HL-60 (cell line): ENCODE measurements around the gene EDA.
A peak's percentile ranks its signal among the peaks of the same experiment; 100 is the strongest.

ENCODE experiments used
- DNase-seq, 2 experiments: peaks; one replicate each; pipeline ENCODE4 v3.0.0-alpha.2; 2010 to 2020; ENCODE audit warnings: low read depth in 1 of 2, low spot score in 1 of 2
- H3K27ac ChIP-seq: fragments of 250-450 bp; sonication (Bioruptor Pico); replicated peaks from 2 replicates; pipeline ENCODE4 v1.5.1; 2020; ENCODE audit warnings: mild to moderate bottlenecking, moderate library complexity
- H3K27me3 ChIP-seq: fragments of 250-450 bp; sonication (Bioruptor Pico); 2 replicates; pipeline ENCODE4 v1.5.1; 2021; ENCODE audit warnings: mild to moderate bottlenecking, moderate library complexity; ENCODE audit not compliant: insufficient read depth, poor library complexity, severe bottlenecking
- H3K4me3 ChIP-seq: replicated peaks from 2 replicates; pipeline ENCODE4 v1.5.1; 2011; ENCODE audit warnings: mild to moderate bottlenecking, control low read depth, low read length; ENCODE audit not compliant: insufficient read depth
- GABPA ChIP-seq: IDR thresholded peaks from 2 replicates; pipeline ENCODE4 v1.6.1; 2012; ENCODE audit warnings: low read depth
- POLR2AphosphoS5 ChIP-seq: IDR thresholded peaks from 2 replicates; pipeline ENCODE4 v1.6.1; 2012; ENCODE audit warnings: low read depth
- SPI1 ChIP-seq: IDR thresholded peaks from 2 replicates; pipeline ENCODE4 v1.6.1; 2012; ENCODE audit warnings: low read depth, mild to moderate bottlenecking, borderline replicate concordance
- TF ChIP-seq, protein P1 (sequence below): IDR thresholded peaks from 2 replicates; pipeline ENCODE4 v1.6.1; 2012; ENCODE audit warnings: low read depth; ENCODE audit not compliant: insufficient replicate concordance
- TF ChIP-seq, protein P2 (sequence below): IDR thresholded peaks from one replicate; pipeline ENCODE4 v1.5.1; 2011; ENCODE audit warnings: low read length, control low read depth, inconsistent platforms; ENCODE audit not compliant: insufficient read depth

Gene EDA

DNA sequence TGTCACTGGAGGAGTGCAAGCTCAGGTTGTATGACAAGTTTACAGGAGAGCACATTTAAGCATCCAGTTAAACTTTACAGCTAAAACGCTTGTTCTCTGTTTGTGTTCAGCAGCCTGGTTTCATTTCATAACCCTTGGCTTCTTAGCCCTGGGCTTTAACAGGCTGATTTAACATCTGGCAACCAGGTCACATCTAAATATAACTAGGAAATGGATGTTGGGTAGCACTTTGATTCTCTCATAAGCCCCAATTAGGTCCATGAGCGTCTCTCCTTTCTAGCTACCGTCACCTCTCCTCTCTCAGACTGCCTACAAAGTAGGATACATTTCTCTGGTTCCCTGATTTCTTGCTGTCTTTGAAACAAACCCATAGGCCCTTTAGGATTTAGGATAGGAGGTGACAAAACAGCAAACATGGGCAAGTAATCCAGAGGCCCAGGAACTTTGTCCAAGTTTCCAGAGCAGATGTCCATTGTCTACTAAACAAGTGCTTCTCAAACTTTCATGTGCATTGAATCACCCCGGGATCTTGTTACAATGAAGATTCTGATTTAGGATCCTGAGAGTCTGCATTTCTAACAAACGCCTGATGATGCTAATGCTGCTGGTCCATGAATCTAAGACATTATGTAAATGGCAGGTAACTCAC, 468.8 kb downstream of the EDA start:
- no peak for TF ChIP-seq GABPA
- no peak for TF ChIP-seq SPI1
- TF ChIP-seq POLR2AphosphoS5 = no peak
- TF ChIP-seq, protein P1, sequence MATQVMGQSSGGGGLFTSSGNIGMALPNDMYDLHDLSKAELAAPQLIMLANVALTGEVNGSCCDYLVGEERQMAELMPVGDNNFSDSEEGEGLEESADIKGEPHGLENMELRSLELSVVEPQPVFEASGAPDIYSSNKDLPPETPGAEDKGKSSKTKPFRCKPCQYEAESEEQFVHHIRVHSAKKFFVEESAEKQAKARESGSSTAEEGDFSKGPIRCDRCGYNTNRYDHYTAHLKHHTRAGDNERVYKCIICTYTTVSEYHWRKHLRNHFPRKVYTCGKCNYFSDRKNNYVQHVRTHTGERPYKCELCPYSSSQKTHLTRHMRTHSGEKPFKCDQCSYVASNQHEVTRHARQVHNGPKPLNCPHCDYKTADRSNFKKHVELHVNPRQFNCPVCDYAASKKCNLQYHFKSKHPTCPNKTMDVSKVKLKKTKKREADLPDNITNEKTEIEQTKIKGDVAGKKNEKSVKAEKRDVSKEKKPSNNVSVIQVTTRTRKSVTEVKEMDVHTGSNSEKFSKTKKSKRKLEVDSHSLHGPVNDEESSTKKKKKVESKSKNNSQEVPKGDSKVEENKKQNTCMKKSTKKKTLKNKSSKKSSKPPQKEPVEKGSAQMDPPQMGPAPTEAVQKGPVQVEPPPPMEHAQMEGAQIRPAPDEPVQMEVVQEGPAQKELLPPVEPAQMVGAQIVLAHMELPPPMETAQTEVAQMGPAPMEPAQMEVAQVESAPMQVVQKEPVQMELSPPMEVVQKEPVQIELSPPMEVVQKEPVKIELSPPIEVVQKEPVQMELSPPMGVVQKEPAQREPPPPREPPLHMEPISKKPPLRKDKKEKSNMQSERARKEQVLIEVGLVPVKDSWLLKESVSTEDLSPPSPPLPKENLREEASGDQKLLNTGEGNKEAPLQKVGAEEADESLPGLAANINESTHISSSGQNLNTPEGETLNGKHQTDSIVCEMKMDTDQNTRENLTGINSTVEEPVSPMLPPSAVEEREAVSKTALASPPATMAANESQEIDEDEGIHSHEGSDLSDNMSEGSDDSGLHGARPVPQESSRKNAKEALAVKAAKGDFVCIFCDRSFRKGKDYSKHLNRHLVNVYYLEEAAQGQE = no peak
- TF ChIP-seq, protein P2, sequence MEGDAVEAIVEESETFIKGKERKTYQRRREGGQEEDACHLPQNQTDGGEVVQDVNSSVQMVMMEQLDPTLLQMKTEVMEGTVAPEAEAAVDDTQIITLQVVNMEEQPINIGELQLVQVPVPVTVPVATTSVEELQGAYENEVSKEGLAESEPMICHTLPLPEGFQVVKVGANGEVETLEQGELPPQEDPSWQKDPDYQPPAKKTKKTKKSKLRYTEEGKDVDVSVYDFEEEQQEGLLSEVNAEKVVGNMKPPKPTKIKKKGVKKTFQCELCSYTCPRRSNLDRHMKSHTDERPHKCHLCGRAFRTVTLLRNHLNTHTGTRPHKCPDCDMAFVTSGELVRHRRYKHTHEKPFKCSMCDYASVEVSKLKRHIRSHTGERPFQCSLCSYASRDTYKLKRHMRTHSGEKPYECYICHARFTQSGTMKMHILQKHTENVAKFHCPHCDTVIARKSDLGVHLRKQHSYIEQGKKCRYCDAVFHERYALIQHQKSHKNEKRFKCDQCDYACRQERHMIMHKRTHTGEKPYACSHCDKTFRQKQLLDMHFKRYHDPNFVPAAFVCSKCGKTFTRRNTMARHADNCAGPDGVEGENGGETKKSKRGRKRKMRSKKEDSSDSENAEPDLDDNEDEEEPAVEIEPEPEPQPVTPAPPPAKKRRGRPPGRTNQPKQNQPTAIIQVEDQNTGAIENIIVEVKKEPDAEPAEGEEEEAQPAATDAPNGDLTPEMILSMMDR = no peak
- H3K27me3 ChIP-seq = no peaks in the 10 kb centered on the region
- no peak overlapping the region for H3K27ac ChIP-seq
- no peak overlapping the region for H3K4me3 ChIP-seq
- DNase-seq = no peak

DNA sequence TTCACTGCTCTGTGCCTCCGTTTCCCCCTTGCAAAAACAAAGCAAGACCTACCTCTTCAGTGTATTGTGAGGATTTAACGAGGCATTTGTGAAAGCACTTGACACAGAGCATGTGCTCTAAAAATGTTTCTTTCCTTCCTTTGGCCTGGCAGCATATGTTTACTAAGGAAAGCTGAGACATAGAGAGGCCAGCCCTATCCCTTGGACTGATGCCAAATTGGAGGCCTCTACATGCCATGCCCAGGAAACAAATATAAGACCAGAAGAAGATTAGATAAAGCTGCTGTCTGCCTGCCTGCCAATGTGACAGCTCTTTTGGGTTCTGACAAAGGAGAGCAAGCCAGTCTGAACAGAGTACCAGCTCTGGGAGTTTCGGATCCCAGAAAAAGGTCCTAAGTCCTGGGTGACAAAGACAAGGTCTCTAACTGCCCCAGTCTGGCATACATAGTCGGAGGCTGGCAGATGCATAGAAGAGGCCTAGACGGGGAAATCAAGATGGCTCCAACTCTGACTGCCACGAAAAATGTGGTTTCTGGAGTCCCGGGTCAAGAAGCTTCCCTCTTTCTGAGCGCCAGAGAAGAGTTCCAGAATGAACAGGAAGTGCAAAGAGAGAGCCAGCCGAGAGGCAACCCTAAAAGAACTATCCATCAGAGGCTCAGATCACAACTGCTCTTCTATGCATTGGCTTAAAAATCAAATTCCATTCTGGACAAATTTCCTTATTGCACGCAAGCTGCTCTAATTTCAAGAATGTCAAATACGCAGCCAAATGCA, 472.1 kb downstream of the EDA start:
- DNase-seq = peak in 1 of 2 experiments; percentile 3
- TF ChIP-seq, protein P1 = no peak
- TF ChIP-seq, protein P2 = no peak
- TF ChIP-seq GABPA = no peak
- TF ChIP-seq SPI1 = no peak
- TF ChIP-seq POLR2AphosphoS5 = no peak
- H3K27me3 ChIP-seq = no peaks in the 10 kb centered on the region
- H3K4me3 ChIP-seq = no peak overlapping the region
- no peak overlapping the region for H3K27ac ChIP-seq

DNA sequence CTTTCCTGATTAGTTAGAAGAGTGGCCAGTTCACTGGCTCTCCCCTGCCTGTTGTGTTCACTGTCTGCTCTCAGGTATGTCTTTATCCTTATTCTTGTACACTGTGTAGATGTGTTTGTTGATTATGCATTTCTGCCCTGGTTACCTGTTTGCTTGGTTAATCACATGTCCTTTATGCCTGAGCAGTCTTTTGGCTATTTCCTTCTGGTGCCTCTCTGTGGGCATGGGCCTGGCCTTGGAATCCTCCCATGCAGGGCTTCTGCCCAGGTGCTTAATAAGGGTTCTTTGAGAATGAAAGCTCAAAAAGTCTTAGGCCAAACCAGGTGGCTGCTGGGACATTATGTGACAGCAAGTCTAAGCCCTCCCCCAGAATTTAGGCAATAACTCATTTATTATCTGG, 472.8 kb downstream of the EDA start:
- Histone ChIP-seq H3K4me3 (no peak overlapping the region), H3K27me3 (no peaks in the 10 kb centered on the region), H3K27ac (no peak overlapping the region)
- TF ChIP-seq, protein P1 = no peak
- no peak for TF ChIP-seq SPI1
- TF ChIP-seq POLR2AphosphoS5 = no peak
- TF ChIP-seq, protein P2 = no peak
- no peak for TF ChIP-seq GABPA
- no peak for DNase-seq
